ENCODE data around the gene PFDN4. TPM values are rescaled to one million over a fixed set of nuclear protein-coding genes. Genes with fewer than 3 reads are reported as not detected.

The PFDN4 gene
- total RNA-seq, 1 experiment from 2014 or later: 37.0 TPM

DNA sequence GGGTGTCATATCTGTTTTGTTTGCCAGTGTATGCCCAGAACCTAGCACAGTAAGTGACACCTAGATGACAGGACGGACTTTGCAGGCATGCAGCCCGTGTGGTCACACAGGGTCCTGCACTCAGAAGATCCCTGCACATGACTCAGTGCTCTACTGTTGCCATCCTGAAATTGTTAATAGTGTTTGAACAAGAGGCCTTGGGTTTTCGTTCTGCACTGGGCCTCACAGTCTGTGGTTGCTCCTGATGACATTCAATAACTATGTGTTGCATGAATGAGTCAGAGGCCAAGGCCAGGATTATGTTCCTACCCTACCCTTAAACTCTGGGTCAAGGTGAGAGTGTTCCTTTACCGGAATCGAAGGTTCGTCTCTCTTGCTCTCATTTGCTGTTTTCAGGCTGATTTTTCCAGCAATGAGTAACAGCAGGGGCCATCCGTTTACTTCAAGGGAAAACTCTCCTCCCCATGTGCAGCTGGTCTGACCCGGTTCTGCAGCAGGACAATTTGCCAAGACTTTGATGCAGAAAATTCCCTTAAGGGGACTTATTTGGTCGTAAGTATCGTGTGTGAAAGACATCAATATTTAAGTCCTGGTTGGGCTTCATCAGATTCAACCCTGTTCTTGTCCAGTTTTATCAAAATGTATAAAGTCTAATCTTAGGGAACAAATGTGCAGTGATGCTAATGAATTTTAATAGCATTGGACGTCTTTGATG is 13.0 kb upstream of the PFDN4 start:
- TF ChIP-seq, protein P1, sequence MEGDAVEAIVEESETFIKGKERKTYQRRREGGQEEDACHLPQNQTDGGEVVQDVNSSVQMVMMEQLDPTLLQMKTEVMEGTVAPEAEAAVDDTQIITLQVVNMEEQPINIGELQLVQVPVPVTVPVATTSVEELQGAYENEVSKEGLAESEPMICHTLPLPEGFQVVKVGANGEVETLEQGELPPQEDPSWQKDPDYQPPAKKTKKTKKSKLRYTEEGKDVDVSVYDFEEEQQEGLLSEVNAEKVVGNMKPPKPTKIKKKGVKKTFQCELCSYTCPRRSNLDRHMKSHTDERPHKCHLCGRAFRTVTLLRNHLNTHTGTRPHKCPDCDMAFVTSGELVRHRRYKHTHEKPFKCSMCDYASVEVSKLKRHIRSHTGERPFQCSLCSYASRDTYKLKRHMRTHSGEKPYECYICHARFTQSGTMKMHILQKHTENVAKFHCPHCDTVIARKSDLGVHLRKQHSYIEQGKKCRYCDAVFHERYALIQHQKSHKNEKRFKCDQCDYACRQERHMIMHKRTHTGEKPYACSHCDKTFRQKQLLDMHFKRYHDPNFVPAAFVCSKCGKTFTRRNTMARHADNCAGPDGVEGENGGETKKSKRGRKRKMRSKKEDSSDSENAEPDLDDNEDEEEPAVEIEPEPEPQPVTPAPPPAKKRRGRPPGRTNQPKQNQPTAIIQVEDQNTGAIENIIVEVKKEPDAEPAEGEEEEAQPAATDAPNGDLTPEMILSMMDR (IDR thresholded peaks at IDR 0.05; ENCODE audit: unreplicated experiment): no peak
- no peak for DNase-seq (ENCODE audit: unreplicated experiment)
- Mint-ChIP-seq H3K27me3 (ENCODE audit: insufficient read depth, unreplicated experiment) (no peaks in the 10 kb centered on the region), H3K4me1 (ENCODE audit: insufficient read depth, unreplicated experiment) (peaks cover 26% of the 10 kb centered on the region), H3K4me3 (ENCODE audit: unreplicated experiment) (no peak overlapping the region), H3K9me3 (ENCODE audit: unreplicated experiment) (no peaks in the 10 kb centered on the region), H3K36me3 (ENCODE audit: insufficient read depth, unreplicated experiment) (no peaks in the 10 kb centered on the region), H3K27ac (ENCODE audit: low read depth, unreplicated experiment) (no peak overlapping the region)
- BruUV-seq (replicated peaks): no TSS peak
- ChIA-PET CTCF (interaction anchor here (1.0 to 26.8 kb wide), 5 partner anchors 10 to 132 kb away, joined by 3 to 1436 read pairs (median 5); no protein-coding TSS in a partner anchor), POLR2A (interaction anchor here (0.6 to 1.4 kb wide), 4 partner anchors 11 to 1343 kb away, joined by 3 to 4 read pairs (median 3); no protein-coding TSS in a partner anchor)
- intact Hi-C loops (cut with micrococcal nuclease): loop anchor here (5.0 kb wide), 1 partner anchor 253 kb away; no protein-coding TSS in a partner anchor

GRCh38 chr20:54195483-54196472 is 12.1 kb upstream of the PFDN4 start:
- intact Hi-C loops (cut with micrococcal nuclease): loop anchor here (5.0 kb wide), 1 partner anchor 253 kb away; no protein-coding TSS in a partner anchor
- ChIA-PET CTCF (interaction anchor here (0.6 to 26.8 kb wide), 7 partner anchors 9 to 452 kb away, joined by 3 to 1436 read pairs (median 3); no protein-coding TSS in a partner anchor), POLR2A (interaction anchor here (0.6 to 1.4 kb wide), 3 partner anchors 73 to 1342 kb away, joined by 3 to 4 read pairs (median 3); no protein-coding TSS in a partner anchor)
- Mint-ChIP-seq H3K9me3 (ENCODE audit: unreplicated experiment) (no peaks in the 10 kb centered on the region), H3K4me3 (ENCODE audit: unreplicated experiment) (no peak overlapping the region), H3K27me3 (ENCODE audit: insufficient read depth, unreplicated experiment) (no peaks in the 10 kb centered on the region), H3K27ac (ENCODE audit: low read depth, unreplicated experiment) (no peak overlapping the region), H3K36me3 (ENCODE audit: insufficient read depth, unreplicated experiment) (no peaks in the 10 kb centered on the region), H3K4me1 (ENCODE audit: insufficient read depth, unreplicated experiment) (peaks cover 26% of the 10 kb centered on the region)
- no TSS peak for BruUV-seq (replicated peaks)
- TF ChIP-seq, protein P1 (IDR thresholded peaks at IDR 0.05; ENCODE audit: unreplicated experiment): no peak
- no peak for DNase-seq (ENCODE audit: unreplicated experiment)

GRCh38 chr20:54197621-54198604 is 10.0 kb upstream of the PFDN4 start:
- intact Hi-C loops (cut with micrococcal nuclease): loop anchor here (1.0 to 5.0 kb wide), 3 partner anchors 102 to 619 kb away; no protein-coding TSS in a partner anchor
- no peak overlapping the region for H3K27ac Mint-ChIP-seq (ENCODE audit: low read depth, unreplicated experiment)
- TF ChIP-seq, protein P1 (IDR thresholded peaks at IDR 0.05; ENCODE audit: unreplicated experiment): peak; percentile 59
- H3K9me3 Mint-ChIP-seq (ENCODE audit: unreplicated experiment): no peaks in the 10 kb centered on the region
- H3K4me1 Mint-ChIP-seq (ENCODE audit: insufficient read depth, unreplicated experiment): peaks cover 26% of the 10 kb centered on the region
- ChIA-PET POLR2A (interaction anchor here (0.9 to 5.1 kb wide), 10 partner anchors 9 to 256 kb away, joined by 3 to 76 read pairs (median 6); partner anchors contain the start of gene PFDN4), CTCF (interaction anchor here (0.6 to 26.8 kb wide), 44 partner anchors 10 to 650 kb away, joined by 3 to 1436 read pairs (median 4); partner anchors contain the start of gene PFDN4)
- DNase-seq (ENCODE audit: unreplicated experiment): peak; percentile 82
- H3K27me3 Mint-ChIP-seq (ENCODE audit: insufficient read depth, unreplicated experiment): no peaks in the 10 kb centered on the region
- no TSS peak for BruUV-seq (replicated peaks)
- H3K36me3 Mint-ChIP-seq (ENCODE audit: insufficient read depth, unreplicated experiment): no peaks in the 10 kb centered on the region
- H3K4me3 Mint-ChIP-seq (ENCODE audit: unreplicated experiment): no peak overlapping the region
